Rectal smooth muscle tissue (tissue), 1 donor: ENCODE measurements around the gene DLG2.

Source experiments
- H3K27ac ChIP-seq: one replicate; pipeline ENCODE4 v1.7.0; 2013; ENCODE audit warnings: low read depth, low read length, inconsistent platforms
- H3K27me3 ChIP-seq: one replicate; pipeline ENCODE4 v1.7.0; 2013; ENCODE audit warnings: low read length; ENCODE audit not compliant: control insufficient read depth, insufficient read depth
- H3K36me3 ChIP-seq: one replicate; pipeline ENCODE4 v1.7.0; 2013; ENCODE audit warnings: low read length; ENCODE audit not compliant: control insufficient read depth, insufficient read depth
- H3K4me1 ChIP-seq: one replicate; pipeline ENCODE4 v1.7.0; 2013; ENCODE audit warnings: low read length; ENCODE audit not compliant: control insufficient read depth, insufficient read depth
- H3K4me3 ChIP-seq: one replicate; pipeline ENCODE4 v1.7.0; 2013; ENCODE audit warnings: low read length
- H3K9ac ChIP-seq: one replicate; pipeline ENCODE4 v1.7.0; 2013; ENCODE audit warnings: low read length

The DLG2 gene

DNA sequence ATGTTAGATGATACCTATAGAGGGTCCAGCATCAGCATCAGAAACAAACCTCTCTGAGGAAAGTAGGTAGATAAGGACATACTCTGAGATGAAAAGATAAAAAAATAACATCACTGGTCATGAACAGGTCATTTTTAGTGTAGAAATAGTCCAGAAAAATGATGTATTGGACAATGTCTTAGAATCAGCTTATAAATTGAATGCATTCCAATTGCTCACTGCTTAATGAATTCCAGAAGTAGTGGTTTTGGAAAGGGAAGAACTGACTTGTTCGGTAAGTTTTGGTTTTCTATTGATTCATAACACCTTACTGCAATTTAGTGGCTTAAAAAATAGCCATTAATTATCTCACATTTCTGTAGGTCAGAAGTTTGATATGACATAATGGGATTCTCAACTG is 1411.5 kb downstream of the DLG2 start:
- Histone ChIP-seq H3K4me3 (no peak overlapping the region), H3K27ac (no peak overlapping the region), H3K27me3 (no peaks in the 10 kb centered on the region), H3K4me1 (no peaks in the 10 kb centered on the region), H3K9ac (no peak overlapping the region), H3K36me3 (no peaks in the 10 kb centered on the region)

DNA sequence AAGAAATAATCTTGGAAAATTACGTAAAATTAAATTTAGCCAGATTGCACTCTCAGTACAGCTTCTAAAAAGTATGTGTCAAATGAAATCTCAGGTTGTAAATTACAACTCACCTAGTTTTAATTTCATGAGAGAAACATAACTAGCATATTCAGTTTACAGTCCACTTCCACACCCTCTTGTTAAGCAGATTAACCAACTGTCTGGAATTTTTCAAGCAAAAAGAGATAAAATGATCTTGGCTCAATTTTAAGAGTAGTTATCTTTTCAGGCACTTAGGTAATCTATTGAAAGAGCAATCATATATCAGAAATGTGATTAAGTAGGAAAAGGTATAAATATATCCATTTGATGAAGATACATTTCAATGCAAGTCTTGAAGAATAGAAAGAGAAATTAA is 1412.6 kb downstream of the DLG2 start:
- H3K9ac ChIP-seq: no peak overlapping the region
- no peak overlapping the region for H3K27ac ChIP-seq
- H3K36me3 ChIP-seq: no peaks in the 10 kb centered on the region
- H3K27me3 ChIP-seq: no peaks in the 10 kb centered on the region
- no peak overlapping the region for H3K4me3 ChIP-seq
- H3K4me1 ChIP-seq: no peaks in the 10 kb centered on the region

DNA sequence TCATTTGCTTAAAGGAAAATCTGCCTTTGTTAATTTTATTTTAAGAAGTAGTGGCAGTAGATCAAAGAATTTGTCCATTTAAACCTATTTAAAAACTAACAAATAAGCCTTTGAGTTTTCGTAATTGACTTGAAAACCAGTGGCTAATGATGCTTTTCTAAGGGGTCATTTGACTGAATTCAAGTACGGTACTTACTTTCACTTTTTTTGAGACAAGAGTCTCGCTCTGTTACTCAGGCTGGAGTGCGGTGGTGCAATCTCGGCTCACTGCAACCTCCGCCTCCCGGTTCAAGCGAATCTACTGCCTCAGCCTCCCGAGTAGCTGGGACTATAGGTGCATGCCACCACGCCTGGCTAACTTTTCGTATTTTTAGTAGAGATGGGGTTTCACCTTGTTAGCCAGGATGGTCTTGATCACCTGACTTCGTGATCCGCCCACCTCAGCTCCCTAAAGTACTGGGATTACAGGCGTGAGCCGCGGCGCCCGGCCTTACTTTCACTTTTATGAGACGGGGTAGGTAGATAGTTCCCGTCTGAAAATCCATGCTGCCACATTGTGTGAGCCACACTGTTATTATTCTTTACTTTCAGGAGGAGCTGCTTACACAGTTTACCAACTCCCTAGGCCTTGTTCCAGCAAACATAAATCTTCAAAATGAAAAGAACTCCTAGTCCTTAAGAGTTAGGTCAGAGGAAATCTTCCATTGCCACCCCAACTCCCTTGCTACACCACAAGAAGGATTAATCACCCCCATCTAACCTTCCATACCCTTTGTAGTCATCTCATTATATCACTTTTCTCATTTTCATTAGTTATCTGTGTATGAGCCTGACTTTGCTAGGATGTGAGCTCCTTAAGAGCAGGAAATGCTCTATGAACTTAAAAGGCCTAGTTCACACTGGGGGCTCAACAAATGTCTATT is 1414.4 kb downstream of the DLG2 start:
- no peaks in the 10 kb centered on the region for H3K36me3 ChIP-seq
- H3K27ac ChIP-seq: no peak overlapping the region
- no peaks in the 10 kb centered on the region for H3K4me1 ChIP-seq
- H3K4me3 ChIP-seq: no peak overlapping the region
- no peak overlapping the region for H3K9ac ChIP-seq
- no peaks in the 10 kb centered on the region for H3K27me3 ChIP-seq

GRCh38 chr11:84211896-84212295 is 1415.2 kb downstream of the DLG2 start:
- H3K4me1 ChIP-seq: no peaks in the 10 kb centered on the region
- H3K4me3 ChIP-seq: no peak overlapping the region
- H3K27me3 ChIP-seq: no peaks in the 10 kb centered on the region
- no peak overlapping the region for H3K27ac ChIP-seq
- H3K36me3 ChIP-seq: no peaks in the 10 kb centered on the region
- no peak overlapping the region for H3K9ac ChIP-seq

DNA sequence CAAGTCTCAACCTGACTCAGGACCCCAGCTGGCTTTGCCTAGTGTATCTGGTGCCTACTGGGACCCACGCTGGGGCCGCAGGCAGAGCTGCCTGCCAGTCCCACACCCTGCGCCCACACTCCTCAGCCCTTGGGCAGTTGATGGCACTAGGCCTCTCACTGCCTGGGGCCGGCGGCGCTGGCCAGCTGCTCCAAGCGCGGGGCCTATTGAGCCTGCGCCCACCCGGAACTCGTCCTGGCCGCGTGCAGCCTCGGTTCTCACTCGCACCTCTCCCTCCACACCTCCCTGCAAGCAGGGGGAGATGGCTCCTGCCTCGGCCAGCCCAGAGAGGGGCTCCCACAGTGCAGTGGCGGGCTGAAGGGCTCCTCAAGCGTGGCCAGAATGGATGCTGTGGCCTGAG is 1432.4 kb downstream of the DLG2 start:
- H3K9ac ChIP-seq: no peak overlapping the region
- H3K27me3 ChIP-seq: no peaks in the 10 kb centered on the region
- H3K27ac ChIP-seq: no peak overlapping the region
- no peaks in the 10 kb centered on the region for H3K4me1 ChIP-seq
- H3K4me3 ChIP-seq: no peak overlapping the region
- no peaks in the 10 kb centered on the region for H3K36me3 ChIP-seq

DNA sequence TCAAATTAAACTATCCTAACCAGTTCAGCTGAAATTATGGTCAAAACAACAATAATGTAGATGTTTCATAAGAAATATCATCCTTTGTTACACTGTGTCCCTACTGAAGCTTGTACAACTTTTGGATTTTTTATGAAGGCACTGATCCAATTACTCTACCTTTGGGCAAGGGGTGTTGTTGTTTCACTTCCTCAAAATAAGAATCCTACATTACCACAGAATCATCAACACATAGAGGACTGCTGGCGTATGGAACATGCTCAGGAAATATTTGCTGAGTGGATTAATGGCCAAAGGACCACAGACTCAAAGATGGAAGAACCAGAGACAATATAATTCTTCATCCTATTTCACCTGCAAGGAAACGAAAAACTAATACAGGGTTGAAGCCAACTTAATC is 1433.4 kb downstream of the DLG2 start:
- Histone ChIP-seq H3K36me3 (no peaks in the 10 kb centered on the region), H3K4me3 (no peak overlapping the region), H3K4me1 (no peaks in the 10 kb centered on the region), H3K27ac (no peak overlapping the region), H3K27me3 (no peaks in the 10 kb centered on the region), H3K9ac (no peak overlapping the region)

- Histone ChIP-seq H3K4me3 (no peak overlapping the region), H3K27ac (no peak overlapping the region), H3K9ac (no peak overlapping the region), H3K36me3 (no peaks in the 10 kb centered on the region), H3K27me3 (no peaks in the 10 kb centered on the region), H3K4me1 (no peaks in the 10 kb centered on the region)
These were observed 1438.6 kb downstream of the DLG2 start for GRCh38 chr11:84188521-84188920.

DNA sequence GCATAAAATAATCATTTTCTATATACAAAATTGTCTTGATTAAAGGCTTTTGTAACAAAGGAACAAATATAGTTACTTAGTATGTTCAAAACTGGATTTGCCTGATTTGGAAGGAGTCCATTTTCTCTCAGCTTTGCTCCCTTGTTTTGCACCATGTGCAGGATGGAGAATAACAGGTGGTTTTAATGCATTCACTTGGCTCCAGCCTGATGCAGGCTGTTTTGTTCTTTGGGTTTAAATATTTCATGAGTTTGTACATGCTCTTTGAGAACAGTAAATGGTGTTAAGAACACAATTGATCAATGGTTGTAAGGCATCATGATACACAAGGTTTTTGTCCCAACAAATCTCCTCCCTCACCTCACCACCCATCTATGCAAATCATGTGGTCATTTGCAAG is 1454.1 kb downstream of the DLG2 start:
- H3K27ac ChIP-seq: no peak overlapping the region
- H3K4me1 ChIP-seq: no peaks in the 10 kb centered on the region
- no peak overlapping the region for H3K9ac ChIP-seq
- H3K36me3 ChIP-seq: no peaks in the 10 kb centered on the region
- no peaks in the 10 kb centered on the region for H3K27me3 ChIP-seq
- no peak overlapping the region for H3K4me3 ChIP-seq

DNA sequence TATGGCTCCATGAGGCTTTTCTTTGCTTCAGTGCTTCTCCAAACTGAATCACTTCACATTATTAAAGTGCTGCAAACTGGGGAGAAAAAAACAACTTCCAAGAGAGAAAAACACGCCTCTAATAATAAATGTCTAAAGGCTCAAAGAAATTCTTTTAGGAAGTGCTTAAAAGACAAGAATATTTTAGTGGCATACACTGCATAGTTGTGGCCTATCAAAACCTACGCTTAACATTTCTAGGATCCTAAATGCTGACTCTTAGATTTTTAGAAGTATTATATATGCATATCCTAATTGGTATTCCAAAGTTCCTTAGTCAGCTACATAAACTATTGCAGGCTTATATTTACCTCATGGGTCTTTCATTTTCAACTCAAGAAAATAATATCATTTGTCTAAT is 1462.0 kb downstream of the DLG2 start:
- H3K9ac ChIP-seq: no peak overlapping the region
- H3K36me3 ChIP-seq: no peaks in the 10 kb centered on the region
- no peaks in the 10 kb centered on the region for H3K27me3 ChIP-seq
- H3K4me1 ChIP-seq: no peaks in the 10 kb centered on the region
- no peak overlapping the region for H3K27ac ChIP-seq
- no peak overlapping the region for H3K4me3 ChIP-seq

GRCh38 chr11:84164728-84165127 is 1462.4 kb downstream of the DLG2 start:
- Histone ChIP-seq H3K27me3 (no peaks in the 10 kb centered on the region), H3K27ac (no peak overlapping the region), H3K9ac (no peak overlapping the region), H3K4me3 (no peak overlapping the region), H3K4me1 (no peaks in the 10 kb centered on the region), H3K36me3 (no peaks in the 10 kb centered on the region)

GRCh38 chr11:84163116-84163515 is 1464.0 kb downstream of the DLG2 start:
- Histone ChIP-seq H3K27ac (no peak overlapping the region), H3K36me3 (no peaks in the 10 kb centered on the region), H3K4me3 (no peak overlapping the region), H3K9ac (no peak overlapping the region), H3K27me3 (no peaks in the 10 kb centered on the region), H3K4me1 (no peaks in the 10 kb centered on the region)

DNA sequence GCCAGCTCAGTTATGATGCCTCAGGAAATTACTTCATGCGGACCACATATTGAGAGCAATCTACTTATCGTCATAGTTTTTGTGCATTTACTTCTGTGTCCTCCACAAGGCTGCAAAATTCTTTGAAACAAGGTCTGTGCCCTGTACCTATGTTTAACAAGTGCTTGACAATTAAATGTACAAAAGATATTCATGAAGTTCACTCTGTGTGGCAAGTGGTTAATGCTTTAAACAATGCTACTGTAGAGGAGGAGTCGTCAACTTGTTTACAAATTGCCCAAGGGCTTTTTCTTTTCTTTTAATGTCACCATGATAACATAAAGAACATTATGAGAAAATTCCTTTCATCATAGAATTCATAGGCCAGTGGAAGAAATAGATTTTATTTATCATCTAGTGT is 1469.5 kb downstream of the DLG2 start:
- Histone ChIP-seq H3K27ac (no peak overlapping the region), H3K36me3 (no peaks in the 10 kb centered on the region), H3K27me3 (no peaks in the 10 kb centered on the region)

GRCh38 chr11:84146826-84147225 is 1480.3 kb downstream of the DLG2 start:
- no peaks in the 10 kb centered on the region for H3K27me3 ChIP-seq
- no peaks in the 10 kb centered on the region for H3K4me1 ChIP-seq
- no peak overlapping the region for H3K27ac ChIP-seq
- no peak overlapping the region for H3K9ac ChIP-seq
- H3K4me3 ChIP-seq: no peak overlapping the region
- no peaks in the 10 kb centered on the region for H3K36me3 ChIP-seq

More for the DNA sequence above, 1469.5 kb downstream of the DLG2 start:
- Histone ChIP-seq H3K4me1 (no peaks in the 10 kb centered on the region), H3K4me3 (no peak overlapping the region), H3K9ac (no peak overlapping the region)
